Measurements from ENCODE around the gene EPHB4. TPM values are rescaled to one million over a fixed set of nuclear protein-coding genes. Genes with fewer than 3 reads are reported as not detected.

EPHB4 gene
- total RNA-seq, 1 donor from 2014 or later, result 4.1 TPM

- POLR2A ChIA-PET, result no interaction called here
- Mint-ChIP-seq H3K27ac (no peak overlapping the region), H3K9me3 (no peaks in the 10 kb centered on the region), H3K4me3 (no peak overlapping the region), H3K27me3 (peaks cover 34% of the 10 kb centered on the region), H3K36me3 (ENCODE audit: low read depth) (no peaks in the 10 kb centered on the region), H3K4me1 (peaks cover 18% of the 10 kb centered on the region)
- DNase-seq (no peak), ATAC-seq (ENCODE audit: low read depth) (no peak)
- intact Hi-C loops (cut with micrococcal nuclease), result no loop called here
- CTCF ChIA-PET, result no interaction called here
- TF ChIP-seq CTCF (IDR thresholded peaks at IDR 0.05), result no peak
These were observed 2.1 kb downstream of the EPHB4 start for GRCh38 chr7:100825215-100825671.

GRCh38 chr7:100824499-100825214 is 2.7 kb downstream of the EPHB4 start:
- TF ChIP-seq CTCF (IDR thresholded peaks at IDR 0.05), result no peak
- intact Hi-C loops (cut with micrococcal nuclease), result no loop called here
- ChIA-PET CTCF (no interaction called here), POLR2A (no interaction called here)
- Mint-ChIP-seq H3K27me3 (peaks cover 34% of the 10 kb centered on the region), H3K9me3 (no peaks in the 10 kb centered on the region), H3K4me3 (no peak overlapping the region), H3K36me3 (ENCODE audit: low read depth) (no peaks in the 10 kb centered on the region), H3K27ac (no peak overlapping the region), H3K4me1 (peaks cover 18% of the 10 kb centered on the region)
- no peak for DNase-seq
- ATAC-seq (ENCODE audit: low read depth), result no peak

- POLR2A ChIA-PET, result no interaction called here
- DNase-seq (no peak), ATAC-seq (ENCODE audit: low read depth) (no peak)
- no peak for TF ChIP-seq CTCF (IDR thresholded peaks at IDR 0.05)
- H3K4me1 Mint-ChIP-seq, result peaks cover 16% of the 10 kb centered on the region
- H3K27me3 Mint-ChIP-seq, result peaks cover 29% of the 10 kb centered on the region
- intact Hi-C loops (cut with micrococcal nuclease), result no loop called here
- H3K27ac Mint-ChIP-seq, result no peak overlapping the region
- no peaks in the 10 kb centered on the region for H3K9me3 Mint-ChIP-seq
- no peaks in the 10 kb centered on the region for H3K36me3 Mint-ChIP-seq (ENCODE audit: low read depth)
- CTCF ChIA-PET, result no interaction called here
- H3K4me3 Mint-ChIP-seq, result no peak overlapping the region
These were observed 3.8 kb downstream of the EPHB4 start for GRCh38 chr7:100823534-100823933.

- ChIA-PET POLR2A (no interaction called here), CTCF (no interaction called here)
- no peak for DNase-seq
- H3K4me1 Mint-ChIP-seq, result peaks cover 14% of the 10 kb centered on the region
- ATAC-seq (ENCODE audit: low read depth), result no peak
- no peaks in the 10 kb centered on the region for H3K9me3 Mint-ChIP-seq
- no peak overlapping the region for H3K27ac Mint-ChIP-seq
- no peak for TF ChIP-seq CTCF (IDR thresholded peaks at IDR 0.05)
- intact Hi-C loops (cut with micrococcal nuclease), result no loop called here
- peaks cover 27% of the 10 kb centered on the region for H3K27me3 Mint-ChIP-seq
- no peak overlapping the region for H3K4me3 Mint-ChIP-seq
- H3K36me3 Mint-ChIP-seq (ENCODE audit: low read depth), result no peaks in the 10 kb centered on the region
These were observed 4.2 kb downstream of the EPHB4 start for GRCh38 chr7:100823140-100823525.

- Mint-ChIP-seq H3K27me3 (peaks cover 23% of the 10 kb centered on the region), H3K36me3 (ENCODE audit: low read depth) (no peaks in the 10 kb centered on the region), H3K4me3 (no peak overlapping the region), H3K27ac (no peak overlapping the region), H3K9me3 (no peaks in the 10 kb centered on the region), H3K4me1 (peaks cover 9% of the 10 kb centered on the region)
- no peak for DNase-seq
- intact Hi-C loops (cut with micrococcal nuclease), result no loop called here
- TF ChIP-seq CTCF (IDR thresholded peaks at IDR 0.05), result no peak
- ChIA-PET POLR2A (no interaction called here), CTCF (no interaction called here)
- ATAC-seq (ENCODE audit: low read depth), result no peak
These were observed 4.8 kb downstream of the EPHB4 start for GRCh38 chr7:100822236-100823139.
